Measurements from ENCODE around the gene PKP1. TPM values are rescaled to one million over a fixed set of nuclear protein-coding genes. Genes with fewer than 3 reads are reported as not detected.

PKP1 gene
- total RNA-seq, 1 donor from 2014 or later: not detected

DNA sequence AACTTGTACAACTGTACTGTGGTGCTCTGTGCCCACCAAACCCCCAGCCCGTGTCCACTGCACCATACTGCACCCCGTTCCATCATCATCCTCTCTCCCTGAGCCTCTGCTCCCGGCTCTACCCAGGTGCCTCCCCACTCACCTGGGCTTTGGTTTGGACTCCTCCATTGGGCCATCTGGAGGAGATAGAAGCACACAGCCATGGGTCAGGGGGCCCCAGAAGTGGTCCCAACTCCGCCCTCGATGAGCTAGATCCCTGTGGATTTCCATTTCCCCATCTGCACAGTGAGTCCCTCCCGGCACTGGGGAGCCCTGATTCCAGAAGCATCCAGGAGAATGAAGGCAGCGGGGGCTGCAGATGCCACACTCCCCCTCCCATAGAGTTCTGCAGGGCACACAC lies 83.4 kb downstream of the PKP1 start:
- H3K9me3 Mint-ChIP-seq (ENCODE audit: unreplicated experiment): peaks cover 8% of the 10 kb centered on the region
- H3K4me3 Mint-ChIP-seq (ENCODE audit: unreplicated experiment): no peak overlapping the region
- H3K27me3 Mint-ChIP-seq (ENCODE audit: unreplicated experiment): peaks cover 13% of the 10 kb centered on the region
- no peak for DNase-seq
- no peaks in the 10 kb centered on the region for H3K36me3 Mint-ChIP-seq (ENCODE audit: unreplicated experiment)
- TF ChIP-seq CTCF (IDR thresholded peaks at IDR 0.05; ENCODE audit: partially characterized antibody, unreplicated experiment): no peak
- H3K27ac Mint-ChIP-seq (ENCODE audit: unreplicated experiment): no peak overlapping the region
- no peaks in the 10 kb centered on the region for H3K4me1 Mint-ChIP-seq (ENCODE audit: low read depth, unreplicated experiment)

GRCh38 chr1:201369209-201369608 lies 85.9 kb downstream of the PKP1 start:
- Mint-ChIP-seq H3K4me1 (ENCODE audit: low read depth, unreplicated experiment) (peaks cover 6% of the 10 kb centered on the region), H3K27ac (ENCODE audit: unreplicated experiment) (no peak overlapping the region), H3K9me3 (ENCODE audit: unreplicated experiment) (peaks cover 8% of the 10 kb centered on the region), H3K36me3 (ENCODE audit: unreplicated experiment) (no peaks in the 10 kb centered on the region), H3K27me3 (ENCODE audit: unreplicated experiment) (peaks cover 11% of the 10 kb centered on the region), H3K4me3 (ENCODE audit: unreplicated experiment) (no peak overlapping the region)
- TF ChIP-seq CTCF (IDR thresholded peaks at IDR 0.05; ENCODE audit: partially characterized antibody, unreplicated experiment): no peak
- DNase-seq: no peak

GRCh38 chr1:201370500-201370899 lies 87.2 kb downstream of the PKP1 start:
- no peak for DNase-seq
- H3K4me1 Mint-ChIP-seq (ENCODE audit: low read depth, unreplicated experiment): peaks cover 8% of the 10 kb centered on the region
- no peaks in the 10 kb centered on the region for H3K36me3 Mint-ChIP-seq (ENCODE audit: unreplicated experiment)
- peaks cover 8% of the 10 kb centered on the region for H3K9me3 Mint-ChIP-seq (ENCODE audit: unreplicated experiment)
- H3K4me3 Mint-ChIP-seq (ENCODE audit: unreplicated experiment): no peak overlapping the region
- peaks cover 9% of the 10 kb centered on the region for H3K27me3 Mint-ChIP-seq (ENCODE audit: unreplicated experiment)
- H3K27ac Mint-ChIP-seq (ENCODE audit: unreplicated experiment): no peak overlapping the region
- TF ChIP-seq CTCF (IDR thresholded peaks at IDR 0.05; ENCODE audit: partially characterized antibody, unreplicated experiment): no peak

- Mint-ChIP-seq H3K9me3 (ENCODE audit: unreplicated experiment) (peaks cover 8% of the 10 kb centered on the region), H3K4me3 (ENCODE audit: unreplicated experiment) (no peak overlapping the region), H3K36me3 (ENCODE audit: unreplicated experiment) (no peaks in the 10 kb centered on the region), H3K4me1 (ENCODE audit: low read depth, unreplicated experiment) (peaks cover 9% of the 10 kb centered on the region), H3K27me3 (ENCODE audit: unreplicated experiment) (peaks cover 10% of the 10 kb centered on the region), H3K27ac (ENCODE audit: unreplicated experiment) (no peak overlapping the region)
- no peak for TF ChIP-seq CTCF (IDR thresholded peaks at IDR 0.05; ENCODE audit: partially characterized antibody, unreplicated experiment)
- no peak for DNase-seq
Observed at GRCh38 chr1:201371276-201371675, 88.0 kb downstream of the PKP1 start.

DNA sequence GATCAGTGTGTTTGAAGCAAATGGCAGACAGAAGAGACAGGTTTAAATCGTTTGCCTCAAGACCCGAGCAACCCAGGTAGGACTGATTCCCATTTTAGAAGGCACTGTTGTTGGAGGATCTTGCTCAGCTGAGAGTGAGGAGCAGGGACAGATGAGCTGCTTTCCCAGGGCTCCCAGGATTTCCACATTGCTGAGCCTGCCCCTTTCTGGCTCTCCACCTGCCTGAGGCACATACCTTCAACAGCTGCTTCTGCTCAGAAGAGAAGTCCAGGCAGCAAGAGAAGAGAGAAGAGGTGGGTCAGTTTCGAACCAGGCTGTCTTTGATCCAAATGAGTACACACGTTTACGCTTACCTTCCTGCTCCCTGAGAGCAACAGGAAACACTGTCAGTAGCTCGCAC lies 88.5 kb downstream of the PKP1 start:
- H3K27ac Mint-ChIP-seq (ENCODE audit: unreplicated experiment): no peak overlapping the region
- H3K4me3 Mint-ChIP-seq (ENCODE audit: unreplicated experiment): no peak overlapping the region
- H3K27me3 Mint-ChIP-seq (ENCODE audit: unreplicated experiment): peaks cover 10% of the 10 kb centered on the region
- no peak for TF ChIP-seq CTCF (IDR thresholded peaks at IDR 0.05; ENCODE audit: partially characterized antibody, unreplicated experiment)
- H3K4me1 Mint-ChIP-seq (ENCODE audit: low read depth, unreplicated experiment): peaks cover 11% of the 10 kb centered on the region
- DNase-seq: no peak
- no peaks in the 10 kb centered on the region for H3K36me3 Mint-ChIP-seq (ENCODE audit: unreplicated experiment)
- peaks cover 8% of the 10 kb centered on the region for H3K9me3 Mint-ChIP-seq (ENCODE audit: unreplicated experiment)

Data from glutamatergic neuron (in vitro differentiated cells).